ENCODE data around the gene ZRANB3.
"Not testable (repeated sequence)": the region's sequence is repeated elsewhere in the genome, so short reads cannot be mapped to it uniquely, and the experiment has no call there.

Gene ZRANB3

DNA sequence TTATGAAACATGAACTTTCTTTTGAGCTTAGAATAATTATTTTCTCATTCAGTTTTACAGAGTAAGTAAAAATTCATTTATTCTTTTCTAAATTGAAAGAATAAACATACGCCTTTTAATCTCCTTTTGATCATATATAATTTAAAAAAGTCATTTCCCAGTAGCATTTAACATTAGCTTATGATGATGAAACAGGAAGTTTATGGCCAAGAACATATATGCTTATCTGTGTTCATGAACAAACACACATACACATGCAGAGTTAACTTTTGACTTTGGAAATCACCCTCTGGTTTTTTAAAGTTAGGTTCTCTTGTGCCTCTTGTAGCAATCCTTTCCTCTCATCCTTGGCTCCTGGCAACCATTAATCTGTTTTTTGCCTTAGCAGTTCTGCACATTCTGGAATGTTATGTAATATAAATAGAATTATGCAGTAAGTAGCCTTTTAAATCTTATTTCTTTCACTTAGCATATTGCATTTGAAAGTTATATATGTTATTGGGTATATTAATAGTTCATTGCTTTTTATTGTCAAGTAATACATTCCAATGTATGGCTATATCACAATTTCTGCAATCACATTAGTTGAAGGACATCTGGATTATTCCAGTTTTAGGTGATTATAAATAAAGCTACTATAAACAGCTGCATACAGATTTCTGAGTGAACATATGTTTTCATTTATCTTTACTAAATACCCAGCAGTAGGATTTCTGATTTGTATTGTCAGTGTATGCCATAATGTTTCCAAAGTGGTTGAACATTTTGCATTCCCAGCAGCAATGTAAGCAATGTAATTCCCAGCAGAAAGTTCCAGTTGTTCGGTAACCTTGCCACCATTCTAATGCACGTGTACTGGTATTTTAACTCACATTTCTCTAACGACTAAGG, 210.3 kb downstream of the ZRANB3 start:
- no peak for DNase-seq

DNA sequence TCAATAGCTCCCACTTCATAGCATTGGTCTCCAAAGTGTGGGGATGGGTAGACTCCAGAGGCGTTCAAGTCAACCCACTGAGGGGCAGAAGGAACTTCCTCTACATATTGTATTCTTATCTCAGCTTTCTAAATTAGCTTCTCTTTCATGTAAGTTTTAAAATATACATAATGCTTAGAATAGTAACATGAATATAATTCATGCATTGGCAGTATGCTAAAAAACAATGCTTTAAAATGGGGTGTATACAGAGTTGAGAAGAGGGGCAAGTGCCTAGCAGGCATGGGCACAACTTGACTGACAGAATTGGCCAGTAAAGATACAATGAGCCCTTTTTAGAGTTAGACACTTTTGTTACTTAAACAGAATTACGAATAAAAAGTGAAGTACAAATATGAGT, 212.2 kb downstream of the ZRANB3 start:
- DNase-seq = no peak

DNA sequence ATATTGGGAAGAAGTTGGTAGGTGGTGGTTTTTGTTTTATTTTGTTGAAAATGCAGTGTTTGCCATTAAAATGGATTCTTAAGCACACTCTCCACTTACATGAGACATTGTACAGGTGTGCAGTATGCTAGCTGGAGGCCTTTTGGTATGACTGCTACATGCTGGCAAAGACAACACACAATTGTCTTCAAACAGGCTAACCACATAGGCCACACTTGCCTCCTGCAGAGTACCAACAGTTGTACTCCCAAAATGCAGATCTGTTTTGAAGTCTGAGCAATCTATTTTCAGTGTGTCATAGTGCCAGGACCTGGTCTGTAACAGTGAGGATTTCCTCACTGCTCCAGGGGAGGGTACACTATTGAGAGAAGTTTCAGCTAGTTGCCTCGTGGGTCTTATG, 213.6 kb downstream of the ZRANB3 start:
- no peak for DNase-seq

DNA sequence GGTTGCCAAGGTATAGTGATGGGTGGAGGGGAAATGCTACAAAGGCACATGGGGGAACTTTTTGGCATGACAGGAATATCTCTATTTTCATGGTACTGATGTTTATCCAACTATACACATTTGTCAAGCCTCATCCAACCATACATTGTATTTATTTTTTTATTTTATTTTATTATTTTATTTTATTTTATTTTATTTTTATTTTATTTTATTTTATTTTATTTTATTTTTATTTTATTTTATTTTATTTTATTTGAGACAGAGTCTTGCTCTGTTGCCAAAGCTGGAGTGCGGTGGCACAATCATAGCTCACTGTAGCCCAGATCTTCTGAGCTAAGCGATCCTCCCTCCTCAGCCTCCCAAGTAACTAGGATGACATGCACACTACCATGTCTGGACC, 219.1 kb downstream of the ZRANB3 start:
- DNase-seq = no peak

DNA sequence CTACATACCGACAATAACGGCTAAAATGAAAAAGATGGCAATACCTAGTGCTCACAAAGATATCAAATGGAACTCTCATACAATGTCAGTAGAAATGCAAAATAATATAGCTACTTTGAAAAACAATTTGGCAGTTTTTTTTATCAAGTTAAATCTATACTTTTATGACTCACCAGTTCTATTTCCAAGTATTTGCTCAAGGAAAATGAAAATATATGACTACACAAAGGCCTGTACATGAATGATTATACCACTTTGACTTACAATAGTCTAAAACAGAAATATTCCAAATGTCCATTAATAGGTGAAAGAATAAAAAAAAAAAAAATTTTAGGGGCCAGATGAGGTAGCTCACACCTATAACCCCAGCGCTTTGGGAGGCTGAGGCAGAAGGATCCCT, 219.8 kb downstream of the ZRANB3 start:
- DNase-seq = no peak

DNA sequence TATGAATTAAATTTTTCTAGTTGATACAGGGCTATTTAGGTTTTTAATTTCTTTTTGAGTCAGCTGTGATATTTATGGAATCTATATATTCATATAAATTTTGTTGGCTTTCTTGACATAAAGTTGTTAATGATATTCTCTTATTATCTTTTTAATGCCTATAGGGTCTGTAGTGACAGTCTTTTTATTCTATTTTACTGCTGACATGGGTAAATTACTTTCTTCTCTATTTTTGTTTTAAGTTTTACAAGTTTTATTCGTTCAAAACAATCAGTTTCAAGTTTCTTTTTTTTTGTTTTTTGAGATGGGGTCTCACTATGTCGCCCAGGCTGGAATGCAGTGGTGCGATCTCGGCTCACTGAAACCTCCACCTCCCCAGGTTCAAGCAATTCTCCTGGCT, 226.3 kb downstream of the ZRANB3 start:
- no peak for DNase-seq

DNA sequence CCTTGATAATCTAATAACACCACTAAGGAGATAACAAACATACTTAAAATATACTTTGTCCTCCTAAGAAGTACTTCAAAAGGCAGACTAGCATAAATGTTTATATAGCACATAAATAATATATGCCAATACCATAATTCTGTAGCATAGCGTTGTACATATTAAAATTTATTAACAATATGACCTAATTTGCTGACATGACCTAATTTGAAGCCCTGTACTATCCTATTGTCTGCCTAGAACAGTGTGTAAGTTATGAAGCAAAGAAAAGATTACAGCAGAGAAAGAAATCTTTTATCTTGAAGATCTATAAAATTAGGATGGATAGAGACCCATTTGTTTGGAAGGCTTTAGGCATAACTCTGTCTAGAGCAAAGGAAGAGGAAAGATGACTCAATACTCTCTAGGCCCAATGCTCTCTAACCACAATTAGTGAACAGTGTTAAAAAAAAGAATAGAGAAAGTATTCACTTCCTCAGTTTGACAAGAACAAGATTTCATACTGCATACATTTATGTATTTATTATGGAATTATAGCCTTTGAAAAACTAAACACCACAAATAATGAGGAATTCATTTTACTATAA, 231.3 kb downstream of the ZRANB3 start:
- no peak for DNase-seq

DNA sequence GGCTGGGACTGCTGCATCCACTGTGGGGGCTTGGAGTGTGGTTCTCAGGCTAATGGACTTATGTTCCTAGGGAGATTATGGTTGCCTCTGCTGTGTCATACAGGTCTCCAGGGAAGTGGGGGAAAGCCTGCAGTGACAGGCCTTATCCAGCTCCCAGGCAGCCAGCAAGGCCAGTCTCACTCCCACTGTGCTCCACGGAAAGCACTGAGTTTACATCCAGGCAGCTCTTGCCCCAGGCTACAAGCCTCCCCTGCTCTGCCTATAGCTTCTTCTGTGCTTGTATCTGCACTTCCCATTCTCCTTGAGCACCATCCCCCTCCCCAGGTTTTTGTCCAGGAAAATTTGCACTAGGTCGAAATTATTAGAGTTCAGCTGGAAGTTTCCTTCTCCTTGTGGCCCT, 231.9 kb downstream of the ZRANB3 start:
- no peak for DNase-seq

DNA sequence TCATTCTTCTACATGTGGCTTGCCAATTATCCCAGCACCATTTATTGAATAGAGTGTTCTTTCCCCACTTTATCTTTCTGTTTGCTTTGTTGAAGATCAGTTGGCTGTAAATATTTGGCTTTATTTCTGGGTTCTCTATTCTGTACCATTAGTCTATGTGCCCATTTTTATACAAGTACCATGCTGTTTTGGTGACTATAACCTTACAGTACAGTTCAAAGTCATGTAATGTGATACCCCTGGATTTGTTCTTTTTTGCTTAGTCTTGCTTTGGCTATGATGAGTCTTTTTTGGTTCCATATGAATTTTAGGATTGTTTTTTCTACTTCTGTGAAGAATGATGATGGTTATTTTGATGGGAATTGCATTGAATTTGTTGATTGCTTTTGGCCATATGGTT, 243.9 kb downstream of the ZRANB3 start:
- not testable (repeated sequence) for DNase-seq

DNA sequence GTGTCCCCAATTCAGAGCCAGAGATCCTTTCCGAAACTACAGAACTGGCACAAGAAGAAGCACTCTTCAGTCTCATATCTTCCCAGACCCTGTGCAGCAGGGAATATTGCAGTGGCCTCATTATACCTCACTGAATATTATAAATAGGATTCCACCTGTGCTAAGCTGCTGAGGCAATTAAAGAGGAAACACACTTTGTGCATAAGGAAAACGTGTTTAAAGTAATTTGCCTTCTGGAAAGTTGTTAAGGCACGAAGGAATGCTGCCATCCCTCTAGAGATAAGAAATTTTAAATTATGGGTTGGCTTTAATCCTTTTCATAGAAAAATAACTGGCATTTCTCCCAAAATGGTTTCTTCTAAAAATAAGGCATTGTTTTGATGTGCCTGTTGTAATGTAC, 245.6 kb downstream of the ZRANB3 start:
- no peak for DNase-seq

DNA sequence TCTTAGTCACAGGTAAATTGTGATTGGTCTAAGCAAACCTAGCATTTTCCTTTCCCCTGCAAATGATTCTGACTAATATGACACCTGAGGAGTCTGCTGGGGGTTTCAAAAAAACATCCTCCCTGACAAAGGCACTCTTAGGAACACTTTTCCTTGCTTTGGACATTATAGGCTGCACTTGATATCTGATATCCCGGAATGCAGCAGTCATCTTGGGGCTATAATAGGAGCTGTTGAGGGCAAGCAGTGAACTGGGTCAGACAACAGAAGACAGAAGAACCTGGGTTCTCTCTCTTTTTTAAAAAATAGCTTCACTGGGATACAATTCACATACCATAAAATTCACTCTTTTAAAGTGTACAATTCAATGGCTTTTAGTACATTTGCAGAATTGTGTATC, 249.6 kb downstream of the ZRANB3 start:
- no peak for DNase-seq

DNA sequence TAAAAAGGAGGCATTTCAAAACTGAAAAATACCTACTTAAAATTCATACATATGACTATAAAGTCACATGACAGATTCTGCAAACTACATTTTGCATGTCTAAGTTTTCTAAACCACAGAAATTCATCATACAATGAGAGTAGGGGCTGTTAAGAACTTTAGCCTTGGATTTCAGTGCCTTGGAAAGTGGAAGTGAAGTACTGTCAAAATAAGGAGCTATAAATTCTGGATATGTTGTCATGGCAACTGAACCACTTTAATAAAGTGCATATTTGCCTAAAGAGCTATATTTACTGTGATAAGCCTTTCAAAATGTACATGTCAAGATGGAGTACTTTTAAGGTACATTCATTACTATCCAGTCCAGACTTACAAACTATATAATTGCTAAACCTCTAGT, 251.8 kb downstream of the ZRANB3 start:
- no peak for DNase-seq

DNA sequence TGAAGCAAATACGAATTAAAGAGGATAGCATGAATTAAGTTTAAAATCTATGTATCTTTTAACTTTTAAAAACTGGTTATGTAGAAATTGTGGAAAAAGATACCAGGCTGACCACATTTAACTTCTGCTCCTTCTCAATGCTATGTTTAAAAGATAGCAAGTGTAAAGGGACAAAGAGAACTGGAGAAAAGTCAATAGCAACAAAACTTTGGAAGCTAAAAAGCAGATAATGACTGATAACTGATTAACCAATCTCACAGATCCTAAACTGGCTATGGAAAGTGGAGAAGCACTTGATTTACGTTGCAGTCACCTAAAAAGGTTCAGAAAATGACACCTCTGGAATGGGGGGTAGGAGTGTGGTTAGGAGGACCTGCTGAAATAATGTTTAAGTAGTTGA, 254.5 kb downstream of the ZRANB3 start:
- DNase-seq = no peak

DNA sequence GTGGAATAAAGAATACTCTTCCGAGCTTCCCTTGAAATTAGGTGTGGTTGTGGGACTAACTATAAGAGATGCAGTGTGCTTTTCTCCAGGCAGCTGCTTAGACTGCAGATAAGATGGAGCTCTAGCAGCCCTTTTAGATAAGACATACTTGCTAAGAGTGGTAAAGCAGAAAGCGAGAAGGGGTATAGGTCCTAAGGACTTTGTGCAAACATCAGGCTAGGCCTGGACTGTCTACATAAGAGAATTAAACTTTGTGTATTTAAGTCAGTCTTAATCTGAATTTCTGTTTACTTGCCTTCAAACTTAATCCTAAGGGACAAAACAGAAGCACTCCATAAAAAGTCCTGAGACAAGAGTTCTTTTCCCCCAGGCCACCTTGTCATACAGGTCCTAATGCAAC, 260.0 kb downstream of the ZRANB3 start:
- no peak for DNase-seq

DNA sequence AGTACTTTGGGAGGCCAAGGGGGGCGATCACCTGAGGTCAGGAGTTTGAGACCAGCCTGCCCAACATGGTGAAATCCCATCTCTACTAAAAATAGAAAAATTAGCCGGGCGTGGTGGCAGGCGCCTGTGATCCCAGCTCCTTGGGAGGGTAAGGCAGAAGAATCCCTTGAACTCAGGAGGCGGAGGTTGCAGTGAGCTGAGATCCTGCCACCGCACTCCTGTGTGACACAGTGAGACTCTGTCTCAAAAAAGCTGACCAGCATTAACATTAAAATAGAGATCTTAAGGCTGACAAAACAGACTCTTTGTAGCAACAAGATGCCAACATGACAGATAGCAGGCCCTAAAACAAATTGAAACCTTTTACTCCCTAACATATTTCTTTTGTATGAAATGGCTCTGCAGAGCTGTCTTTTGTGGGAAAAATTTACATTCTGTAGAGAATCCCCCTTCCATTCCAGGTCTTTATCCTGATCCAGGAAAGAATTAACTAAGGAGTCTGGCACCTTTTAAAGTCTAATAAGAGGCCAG, 265.0 kb downstream of the ZRANB3 start:
- no peak for DNase-seq

DNA sequence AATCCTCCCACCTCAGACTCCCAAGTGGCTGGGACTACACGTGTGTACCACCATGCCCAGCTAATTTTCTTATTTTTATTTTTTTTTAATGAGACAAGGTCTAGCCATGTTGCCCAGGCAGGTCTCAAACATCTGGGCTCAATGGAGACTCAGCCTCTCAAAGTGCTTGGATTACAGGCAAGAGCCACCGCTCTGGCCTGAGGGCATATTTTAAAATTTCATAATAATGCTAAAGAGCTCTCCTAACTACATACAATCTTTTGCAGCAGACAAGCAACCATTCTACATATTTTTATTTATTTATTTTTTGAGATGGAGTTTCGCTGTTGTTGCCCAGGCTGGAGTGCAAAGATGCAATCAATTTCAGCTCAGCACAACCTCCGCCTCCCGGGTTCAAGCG, 271.9 kb downstream of the ZRANB3 start:
- DNase-seq = no peak

DNA sequence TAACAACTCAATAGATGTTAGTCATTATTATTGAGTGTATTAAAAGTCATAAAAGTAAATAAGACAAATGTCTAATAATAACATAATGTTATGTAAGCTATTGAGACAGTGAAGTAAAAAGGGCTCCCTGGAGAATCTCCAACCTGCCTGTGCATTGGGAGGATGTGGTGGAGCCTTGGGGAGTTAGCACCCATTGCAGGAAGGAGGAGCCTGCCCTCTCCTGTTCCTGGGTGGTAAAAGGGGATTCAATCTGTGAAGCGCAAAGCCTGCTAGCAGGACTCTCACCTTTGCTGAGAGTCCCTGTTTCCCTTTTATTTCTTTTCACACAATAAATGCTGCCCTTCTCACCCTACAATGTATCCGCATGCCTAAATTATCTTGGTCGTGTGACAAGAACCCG, 272.8 kb downstream of the ZRANB3 start:
- DNase-seq = no peak

DNA sequence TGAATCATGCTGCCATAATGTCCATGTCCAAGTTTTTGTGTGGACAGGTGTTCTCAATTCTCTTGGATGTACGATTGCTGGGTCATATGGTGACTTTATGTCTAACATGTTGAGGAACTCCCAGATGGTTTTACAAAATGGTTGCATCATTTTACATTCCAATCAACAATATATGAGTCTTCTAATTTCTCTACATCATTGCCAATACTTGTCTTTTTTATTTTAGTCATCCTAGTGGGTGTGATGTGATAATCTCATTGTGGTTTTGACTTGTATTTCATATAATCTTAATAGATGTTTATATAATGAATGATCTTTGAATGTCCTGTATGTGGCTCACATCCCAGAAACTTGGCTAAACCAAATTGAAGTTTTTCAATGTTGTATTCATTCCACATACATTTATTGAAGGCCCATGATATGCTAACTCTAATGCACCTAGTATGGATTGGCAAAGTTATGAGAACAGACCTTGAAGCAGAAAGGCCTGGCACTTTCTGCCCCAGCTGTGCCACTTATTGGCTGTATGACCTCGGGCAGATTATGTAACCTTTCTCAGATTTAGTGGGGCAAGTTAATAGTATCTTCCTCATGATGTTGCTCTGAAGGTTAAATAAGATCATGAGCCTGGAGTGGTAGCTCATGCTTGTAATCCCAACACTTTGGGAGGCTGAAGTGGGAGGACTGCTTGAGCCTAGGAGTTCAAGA, 273.5 kb downstream of the ZRANB3 start:
- no peak for DNase-seq

DNA sequence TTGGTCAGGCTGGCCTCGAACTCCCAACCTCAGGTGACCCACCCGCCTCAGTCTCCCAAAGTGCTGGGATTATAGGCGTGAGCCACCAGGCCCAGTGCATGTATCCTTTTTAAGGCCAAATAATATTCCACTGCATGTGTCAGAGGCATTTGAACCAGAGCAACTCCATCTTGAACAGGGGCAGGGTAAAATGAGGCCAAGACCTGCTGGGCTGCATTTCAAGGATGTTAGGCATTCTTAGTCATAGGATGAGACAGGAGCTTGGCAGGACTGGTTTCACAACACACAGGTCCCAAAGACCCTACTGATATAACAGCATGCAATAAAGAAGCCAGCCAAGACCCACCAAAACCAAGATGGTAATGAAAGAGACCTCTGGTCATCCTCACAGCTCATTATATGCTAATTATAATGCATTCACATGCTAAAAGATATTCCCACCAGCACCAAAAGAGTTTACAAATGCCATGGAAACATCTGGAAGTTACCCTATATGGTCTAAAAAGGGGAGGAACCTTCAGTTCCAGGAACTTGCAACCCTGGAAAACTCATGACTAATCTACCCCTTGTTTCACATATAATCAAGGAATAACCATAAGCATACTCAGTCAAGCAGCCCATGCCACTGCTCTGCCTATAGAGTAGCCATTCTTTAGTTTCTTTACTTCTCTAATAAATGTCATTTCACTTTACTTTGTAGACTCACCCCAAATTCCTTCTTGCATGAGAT, 274.3 kb downstream of the ZRANB3 start:
- no peak for DNase-seq

DNA sequence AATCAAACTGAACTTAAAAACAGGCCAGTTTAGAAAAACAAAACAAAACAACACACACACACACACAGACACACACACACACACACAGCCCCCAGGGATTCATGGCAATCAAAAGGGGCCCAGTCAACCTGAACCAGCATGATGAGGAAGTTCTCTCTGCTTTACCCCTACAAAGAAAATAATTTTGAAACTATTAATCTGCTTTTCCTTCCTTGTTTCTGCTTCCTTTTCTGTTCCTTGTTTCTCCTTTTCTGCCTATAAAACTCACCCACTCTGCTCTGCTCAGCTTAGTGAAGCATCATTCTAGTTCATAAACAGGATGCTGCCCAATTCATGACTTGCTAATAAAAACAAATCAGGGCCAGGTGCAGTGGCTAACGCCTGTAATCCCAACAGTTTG, 275.8 kb downstream of the ZRANB3 start:
- no peak for DNase-seq

DNA sequence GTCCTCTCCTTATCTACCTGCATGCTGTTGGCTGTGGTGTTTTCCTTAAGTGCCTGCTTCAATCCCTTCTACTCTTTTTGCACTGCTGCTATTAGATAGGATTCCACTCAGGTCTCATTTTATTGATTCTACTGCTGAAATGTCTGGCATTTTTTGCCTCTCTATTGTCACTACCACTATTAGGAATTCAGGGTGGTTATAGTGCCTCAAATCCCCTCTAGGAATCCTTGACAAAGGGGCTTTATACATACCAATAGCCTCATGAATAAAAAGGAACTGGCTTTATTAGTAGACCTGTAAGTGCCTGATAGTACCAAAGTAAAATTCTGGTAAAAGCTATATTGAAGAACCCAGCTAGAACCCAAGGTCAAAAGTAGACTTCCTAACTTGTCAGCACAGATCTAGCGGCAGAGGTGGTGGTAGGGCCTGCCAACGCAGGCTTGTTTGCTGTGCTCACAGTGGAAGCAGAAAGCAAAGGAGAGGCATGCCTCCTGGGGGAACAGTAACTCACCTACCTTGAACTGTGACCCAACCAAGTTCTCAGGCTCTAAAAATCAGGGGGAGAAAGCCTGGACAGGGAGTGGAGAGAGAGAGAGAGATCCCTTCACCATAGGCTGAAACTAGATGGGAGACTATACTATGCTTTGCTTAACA, 278.1 kb downstream of the ZRANB3 start:
- DNase-seq = no peak

DNA sequence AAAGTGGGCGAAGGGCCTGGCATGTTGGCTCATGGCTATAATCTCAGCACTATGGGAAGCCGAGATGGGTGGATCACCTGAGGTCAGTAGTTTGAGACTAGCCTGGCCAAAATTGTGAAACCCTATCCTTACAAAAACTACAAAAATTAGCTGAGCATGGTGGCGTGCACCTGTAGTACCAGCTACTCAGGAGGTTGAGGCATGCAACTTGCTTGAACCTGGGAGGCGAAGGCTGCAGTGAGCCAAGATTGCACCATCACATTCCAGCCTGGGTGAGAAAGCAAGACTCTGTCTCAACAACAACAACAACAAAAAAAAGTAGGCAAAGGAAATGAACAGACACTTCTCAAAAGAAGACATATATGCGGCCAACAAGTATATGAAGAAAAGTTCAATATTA, 282.4 kb downstream of the ZRANB3 start:
- no peak for DNase-seq

Data from CD4-positive, alpha-beta T cell treated with Interleukin-12 subunit alpha and Interleukin-12 subunit beta, for 1 hour (primary cell).